ENCODE measurements around the gene CAMKMT. TPM values are rescaled to one million over a fixed set of nuclear protein-coding genes. Genes with fewer than 3 reads are reported as not detected.

The CAMKMT gene
- total RNA-seq, 4 donors from 2014 or later: 7.6 to 16.2 (median 9.4) TPM

GRCh38 chr2:44705356-44705755 is 343.6 kb downstream of the CAMKMT start:
- ATAC-seq (ENCODE audit: low FRiP score) (no peak), DNase-seq (ENCODE audit: low spot score) (no peak)
- no peak for TF ChIP-seq CTCF (IDR thresholded peaks at IDR 0.05)

- ATAC-seq (ENCODE audit: low FRiP score) (no peak), DNase-seq (ENCODE audit: low spot score) (no peak)
- no peak for TF ChIP-seq CTCF (IDR thresholded peaks at IDR 0.05)
Measured at GRCh38 chr2:44705876-44706480, 344.2 kb downstream of the CAMKMT start.

GRCh38 chr2:44706681-44707553 is 345.2 kb downstream of the CAMKMT start:
- DNase-seq (ENCODE audit: low spot score) (no peak), ATAC-seq (ENCODE audit: low FRiP score) (no peak)
- no peak for TF ChIP-seq CTCF (IDR thresholded peaks at IDR 0.05)

- DNase-seq (ENCODE audit: low spot score) (no peak), ATAC-seq (ENCODE audit: low FRiP score) (no peak)
- no peak for TF ChIP-seq CTCF (IDR thresholded peaks at IDR 0.05)
Measured at GRCh38 chr2:44707945-44708660, 346.4 kb downstream of the CAMKMT start.

GRCh38 chr2:44708661-44709000 is 346.9 kb downstream of the CAMKMT start:
- ATAC-seq (ENCODE audit: low FRiP score) (no peak), DNase-seq (ENCODE audit: low spot score) (no peak)
- TF ChIP-seq CTCF (IDR thresholded peaks at IDR 0.05): no peak

- TF ChIP-seq CTCF (IDR thresholded peaks at IDR 0.05): no peak
- DNase-seq (ENCODE audit: low spot score) (no peak), ATAC-seq (ENCODE audit: low FRiP score) (no peak)
Measured at GRCh38 chr2:44713170-44713569, 351.4 kb downstream of the CAMKMT start.
